Measurements from ENCODE around the gene COPZ1.
A peak's percentile ranks its signal among the peaks of the same experiment; 100 is the strongest.

Gene COPZ1

GRCh38 chr12:54358191-54358944 lies 33.4 kb downstream of the COPZ1 start:
- Histone ChIP-seq H3K4me2 (ENCODE audit: low read length) (peak overlapping the region; percentile 84), H4K91ac (ENCODE audit: low read depth, low read length) (peak overlapping the region; percentile 99), H4K8ac (ENCODE audit: low read depth, low read length) (peak overlapping the region; percentile 82), H3K27me3 (ENCODE audit: insufficient read depth, low read length) (no peaks in the 10 kb centered on the region), H2BK12ac (ENCODE audit: low read length) (peak overlapping the region; percentile 13), H3K4me1 (ENCODE audit: control insufficient read depth in 1 of 2, insufficient read depth in 2 of 2, low read length in 2 of 2) (peaks cover 35 to 48% of the 10 kb centered on the region in 2 experiments), H3K79me1 (ENCODE audit: low read length) (peaks cover 22% of the 10 kb centered on the region), H3K9ac (ENCODE audit: low read length) (peak overlapping the region; percentile 36), H2BK120ac (ENCODE audit: insufficient read depth, low read length, poor library complexity) (peak overlapping the region; percentile 67), H3K14ac (ENCODE audit: low read length) (peak overlapping the region; percentile 92), H3K4me3 (ENCODE audit: low read depth, low read length) (peak overlapping the region; percentile 70), H3K27ac (ENCODE audit: low read depth, low read length) (peak overlapping the region; percentile 72), H4K12ac (ENCODE audit: low read depth, low read length) (peak overlapping the region; percentile 81), H3K18ac (ENCODE audit: low read length) (peak overlapping the region; percentile 79), H3K36me3 (ENCODE audit: control insufficient read depth in 1 of 2, insufficient read depth in 2 of 2, low read length in 2 of 2) (no peaks in the 10 kb centered on the region), H3K23ac (ENCODE audit: low read length) (no peak overlapping the region), H3K4ac (ENCODE audit: low read depth, low read length) (peak overlapping the region; percentile 50), H2AFZ (ENCODE audit: insufficient read depth, low read length, poor library complexity) (peak overlapping the region; percentile 62), H2AK5ac (ENCODE audit: low read length) (peak overlapping the region; percentile 46), H3K79me2 (ENCODE audit: control insufficient read depth, insufficient read depth, low read length, poor library complexity) (peaks cover 3% of the 10 kb centered on the region), H2BK5ac (ENCODE audit: low read depth, low read length, poor library complexity) (peak overlapping the region; percentile 89), H3K9me3 (ENCODE audit: insufficient read depth, low read depth, low read length) (peaks cover 2% of the 10 kb centered on the region)
- no CpG with 5 or more reads among the region's 15 CpGs for WGBS (ENCODE audit: extremely low coverage, insufficient coverage, insufficient read length)
- DNase-seq, result no peak

DNA sequence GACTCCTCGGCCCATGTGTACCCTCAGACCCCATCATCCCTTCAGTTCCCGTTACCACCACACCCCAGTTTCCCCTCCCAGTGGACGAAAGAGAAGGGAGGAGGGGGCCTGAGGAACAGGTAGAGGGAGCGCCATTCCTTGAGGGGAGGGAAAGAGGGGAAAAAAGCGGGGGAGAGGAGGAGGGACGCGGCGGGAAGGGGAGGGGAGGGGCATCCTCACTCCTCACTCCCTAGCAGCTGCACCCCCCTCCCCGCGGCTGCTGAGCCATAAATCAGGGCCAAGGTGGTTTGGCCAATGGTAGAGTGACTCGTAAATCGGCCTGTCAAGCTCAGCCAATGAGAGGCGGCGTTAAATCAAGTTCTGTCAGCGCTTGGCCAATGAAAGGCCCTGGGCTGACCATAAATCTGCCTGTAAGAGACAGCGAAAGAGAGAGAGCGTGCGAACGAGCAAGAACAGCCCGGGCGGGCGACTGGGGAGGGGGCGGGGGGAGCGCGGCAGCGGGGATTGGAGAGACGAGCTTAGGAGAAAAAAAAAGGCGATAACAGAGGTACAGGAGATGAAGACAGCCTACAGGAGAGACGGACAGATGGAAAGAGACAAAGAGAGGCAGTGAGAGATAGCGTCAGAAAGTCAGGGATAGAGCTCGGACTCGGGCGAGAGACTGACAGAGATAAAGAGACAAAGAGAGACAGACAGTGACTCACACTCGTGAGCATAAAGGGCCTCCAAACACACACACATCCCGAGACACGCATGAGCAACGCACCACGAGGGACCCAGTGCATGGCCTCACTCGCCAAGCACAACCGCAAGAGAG lies 34.2 kb downstream of the COPZ1 start:
- Histone ChIP-seq H3K4me1 (ENCODE audit: control insufficient read depth in 1 of 2, insufficient read depth in 2 of 2, low read length in 2 of 2) (peaks cover 35 to 46% of the 10 kb centered on the region in 2 experiments), H2BK120ac (ENCODE audit: insufficient read depth, low read length, poor library complexity) (peak overlapping the region; percentile 84), H3K18ac (ENCODE audit: low read length) (peak overlapping the region; percentile 92), H2BK12ac (ENCODE audit: low read length) (peak overlapping the region; percentile 89), H3K9ac (ENCODE audit: low read length) (peak overlapping the region; percentile 36), H3K79me2 (ENCODE audit: control insufficient read depth, insufficient read depth, low read length, poor library complexity) (peaks cover 3% of the 10 kb centered on the region), H3K9me3 (ENCODE audit: insufficient read depth, low read depth, low read length) (peaks cover 2% of the 10 kb centered on the region), H3K27ac (ENCODE audit: low read depth, low read length) (peak overlapping the region; percentile 97), H3K14ac (ENCODE audit: low read length) (peak overlapping the region; percentile 92), H4K91ac (ENCODE audit: low read depth, low read length) (peak overlapping the region; percentile 99), H2BK5ac (ENCODE audit: low read depth, low read length, poor library complexity) (peak overlapping the region; percentile 91), H3K23ac (ENCODE audit: low read length) (no peak overlapping the region), H4K8ac (ENCODE audit: low read depth, low read length) (peak overlapping the region; percentile 92), H3K4me3 (ENCODE audit: low read depth, low read length) (peak overlapping the region; percentile 70), H3K4ac (ENCODE audit: low read depth, low read length) (peak overlapping the region; percentile 75), H3K36me3 (ENCODE audit: control insufficient read depth in 1 of 2, insufficient read depth in 2 of 2, low read length in 2 of 2) (no peaks in the 10 kb centered on the region), H3K79me1 (ENCODE audit: low read length) (peaks cover 22% of the 10 kb centered on the region), H3K4me2 (ENCODE audit: low read length) (peak overlapping the region; percentile 84), H2AK5ac (ENCODE audit: low read length) (peak overlapping the region; percentile 91), H4K12ac (ENCODE audit: low read depth, low read length) (peak overlapping the region; percentile 84), H3K27me3 (ENCODE audit: insufficient read depth, low read length) (no peaks in the 10 kb centered on the region), H2AFZ (ENCODE audit: insufficient read depth, low read length, poor library complexity) (peak overlapping the region; percentile 81)
- peak; percentile 98 to 99 for DNase-seq
- no CpG with 5 or more reads among the region's 40 CpGs for WGBS (ENCODE audit: extremely low coverage, insufficient coverage, insufficient read length)

DNA sequence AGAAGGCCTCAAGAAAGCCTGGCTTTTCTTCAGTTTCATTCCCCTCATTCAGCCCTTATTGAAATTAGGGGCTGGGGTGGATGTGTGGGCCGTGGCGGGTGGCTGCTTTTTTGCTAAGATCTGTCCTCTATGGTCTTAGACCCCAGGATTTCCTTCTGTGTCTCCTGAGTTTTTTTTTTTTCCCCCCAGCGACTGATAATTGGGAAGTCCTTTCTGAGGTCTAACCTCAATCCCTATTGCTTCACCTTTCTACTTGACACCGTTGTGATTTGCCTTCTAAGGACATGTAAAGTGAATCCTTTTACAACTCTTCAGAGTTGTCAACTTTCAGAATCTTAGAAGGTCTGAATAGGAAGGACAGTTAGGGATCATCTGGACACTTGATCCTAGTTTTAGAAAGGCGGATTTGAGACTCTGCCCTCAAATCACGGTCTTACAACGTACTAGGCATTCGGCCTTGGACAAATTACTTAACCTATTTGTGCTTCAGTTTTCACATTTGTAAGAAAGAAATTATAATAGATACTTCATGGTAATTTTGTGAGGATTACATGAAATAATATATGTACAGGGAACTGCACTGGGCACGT lies 34.9 kb downstream of the COPZ1 start:
- H3K4me3 ChIP-seq (ENCODE audit: low read depth, low read length), result no peak overlapping the region
- H3K9me3 ChIP-seq (ENCODE audit: insufficient read depth, low read depth, low read length), result peaks cover 2% of the 10 kb centered on the region
- DNase-seq, result no peak
- peaks cover 32 to 43% of the 10 kb centered on the region in 2 experiments for H3K4me1 ChIP-seq (ENCODE audit: control insufficient read depth in 1 of 2, insufficient read depth in 2 of 2, low read length in 2 of 2)
- H2BK5ac ChIP-seq (ENCODE audit: low read depth, low read length, poor library complexity), result peak overlapping the region; percentile 91
- H2BK12ac ChIP-seq (ENCODE audit: low read length), result peak overlapping the region; percentile 89
- peak overlapping the region; percentile 75 for H3K4ac ChIP-seq (ENCODE audit: low read depth, low read length)
- no peaks in the 10 kb centered on the region for H3K36me3 ChIP-seq (ENCODE audit: control insufficient read depth in 1 of 2, insufficient read depth in 2 of 2, low read length in 2 of 2)
- H3K14ac ChIP-seq (ENCODE audit: low read length), result peak overlapping the region; percentile 89
- no peaks in the 10 kb centered on the region for H3K27me3 ChIP-seq (ENCODE audit: insufficient read depth, low read length)
- H3K27ac ChIP-seq (ENCODE audit: low read depth, low read length), result peak overlapping the region; percentile 97
- H3K79me1 ChIP-seq (ENCODE audit: low read length), result peaks cover 18% of the 10 kb centered on the region
- peak overlapping the region; percentile 51 for H3K4me2 ChIP-seq (ENCODE audit: low read length)
- peak overlapping the region; percentile 81 for H2AFZ ChIP-seq (ENCODE audit: insufficient read depth, low read length, poor library complexity)
- H3K79me2 ChIP-seq (ENCODE audit: control insufficient read depth, insufficient read depth, low read length, poor library complexity), result peaks cover 3% of the 10 kb centered on the region
- H3K18ac ChIP-seq (ENCODE audit: low read length), result peak overlapping the region; percentile 92
- H3K23ac ChIP-seq (ENCODE audit: low read length), result no peak overlapping the region
- WGBS (ENCODE audit: extremely low coverage, insufficient coverage, insufficient read length), result no CpG with 5 or more reads among the region's 9 CpGs
- peak overlapping the region; percentile 87 for H4K91ac ChIP-seq (ENCODE audit: low read depth, low read length)
- peak overlapping the region; percentile 91 for H2AK5ac ChIP-seq (ENCODE audit: low read length)
- peak overlapping the region; percentile 92 for H4K8ac ChIP-seq (ENCODE audit: low read depth, low read length)
- H4K12ac ChIP-seq (ENCODE audit: low read depth, low read length), result peak overlapping the region; percentile 84
- H2BK120ac ChIP-seq (ENCODE audit: insufficient read depth, low read length, poor library complexity), result peak overlapping the region; percentile 84
- H3K9ac ChIP-seq (ENCODE audit: low read length), result peak overlapping the region; percentile 3

DNA sequence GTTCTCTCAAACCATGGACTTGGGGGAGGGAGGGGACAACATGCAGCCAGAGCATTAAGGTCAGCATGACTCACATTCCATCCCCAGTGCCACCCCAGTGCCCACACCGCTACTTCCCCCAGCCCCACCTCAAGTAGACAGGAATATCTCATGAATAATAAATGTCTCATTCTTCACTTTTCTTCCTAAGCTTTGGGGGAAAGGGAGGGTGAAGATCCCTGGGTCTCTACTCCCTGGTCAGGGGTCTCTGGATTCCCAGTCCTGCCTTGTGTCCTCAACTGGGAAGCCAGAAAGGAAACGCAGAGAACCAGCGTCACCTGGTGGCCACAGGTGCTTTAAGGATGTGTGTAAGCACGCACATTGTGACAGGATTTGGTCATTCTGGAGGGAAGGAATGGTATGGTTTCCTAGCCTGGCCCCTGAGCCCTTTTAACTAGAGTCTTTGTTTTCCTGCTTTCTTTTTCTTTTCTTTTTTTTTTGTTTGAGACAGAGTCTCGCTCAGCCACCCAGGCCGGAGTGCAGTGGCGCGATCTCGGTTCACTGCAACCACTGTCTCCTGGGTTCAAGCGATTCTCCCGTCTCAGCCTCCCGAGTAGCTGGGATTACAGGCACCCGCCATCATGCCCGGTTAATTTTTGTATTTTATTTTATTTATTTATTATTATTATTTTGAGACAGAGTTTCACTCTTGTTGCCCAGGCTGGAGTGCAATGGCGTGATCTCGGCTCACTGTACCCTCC lies 36.0 kb downstream of the COPZ1 start:
- Histone ChIP-seq H3K4me3 (ENCODE audit: low read depth, low read length) (no peak overlapping the region), H2BK5ac (ENCODE audit: low read depth, low read length, poor library complexity) (no peak overlapping the region), H2AK5ac (ENCODE audit: low read length) (no peak overlapping the region), H4K12ac (ENCODE audit: low read depth, low read length) (no peak overlapping the region), H3K27me3 (ENCODE audit: insufficient read depth, low read length) (no peaks in the 10 kb centered on the region), H4K8ac (ENCODE audit: low read depth, low read length) (no peak overlapping the region), H2BK120ac (ENCODE audit: insufficient read depth, low read length, poor library complexity) (no peak overlapping the region), H3K14ac (ENCODE audit: low read length) (no peak overlapping the region), H3K4ac (ENCODE audit: low read depth, low read length) (no peak overlapping the region), H3K4me1 (ENCODE audit: control insufficient read depth in 1 of 2, insufficient read depth in 2 of 2, low read length in 2 of 2) (peaks cover 24 to 34% of the 10 kb centered on the region in 2 experiments), H3K4me2 (ENCODE audit: low read length) (peak overlapping the region; percentile 1), H3K36me3 (ENCODE audit: control insufficient read depth in 1 of 2, insufficient read depth in 2 of 2, low read length in 2 of 2) (no peaks in the 10 kb centered on the region), H2AFZ (ENCODE audit: insufficient read depth, low read length, poor library complexity) (no peak overlapping the region), H3K18ac (ENCODE audit: low read length) (no peak overlapping the region), H3K79me2 (ENCODE audit: control insufficient read depth, insufficient read depth, low read length, poor library complexity) (peaks cover 3% of the 10 kb centered on the region), H3K23ac (ENCODE audit: low read length) (no peak overlapping the region), H2BK12ac (ENCODE audit: low read length) (no peak overlapping the region), H3K9me3 (ENCODE audit: insufficient read depth, low read depth, low read length) (peaks cover 2% of the 10 kb centered on the region), H3K9ac (ENCODE audit: low read length) (no peak overlapping the region), H3K27ac (ENCODE audit: low read depth, low read length) (no peak overlapping the region), H3K79me1 (ENCODE audit: low read length) (peaks cover 15% of the 10 kb centered on the region), H4K91ac (ENCODE audit: low read depth, low read length) (no peak overlapping the region)
- no CpG with 5 or more reads among the region's 16 CpGs for WGBS (ENCODE audit: extremely low coverage, insufficient coverage, insufficient read length)
- peak; percentile 55 to 89 for DNase-seq

Data from trophoblast cell (in vitro differentiated cells and primary cell).